Liver (tissue), 9 donors: ENCODE measurements around the gene ZDHHC21. TPM values are rescaled to one million over a fixed set of nuclear protein-coding genes. Genes with fewer than 3 reads are reported as not detected.

Experiments
- DNase-seq: peaks from one replicate; pipeline ENCODE4 v3.0.0-alpha.2; 2017; ENCODE audit warnings: low spot score
- H3K27ac ChIP-seq, 2 donors: one replicate each; pipeline ENCODE4 v1.7.0; 2013; ENCODE audit warnings: inconsistent platforms in 2 of 2, low read length in 2 of 2, control low read depth in 1 of 2, low read depth in 1 of 2, mild to moderate bottlenecking in 1 of 2
- H3K27me3 ChIP-seq, 4 donors: one replicate each; pipeline versions ENCODE4 v1.6.1 to v1.7.0; 2013; ENCODE audit warnings: low read length in 3 of 4, inconsistent platforms in 1 of 4, mild to moderate bottlenecking in 1 of 4, moderate library complexity in 1 of 4; ENCODE audit not compliant: control insufficient read depth in 4 of 4, insufficient read depth in 4 of 4
- H3K36me3 ChIP-seq, 4 donors: one replicate each; pipeline versions ENCODE4 v1.6.1 to v1.7.0; 2013; ENCODE audit warnings: low read length in 3 of 4, mild to moderate bottlenecking in 3 of 4, low read depth in 1 of 4, moderate library complexity in 1 of 4; ENCODE audit not compliant: control insufficient read depth in 4 of 4, insufficient read depth in 3 of 4
- H3K4me1 ChIP-seq, 4 donors: one replicate each; pipeline versions ENCODE4 v1.6.1 to v1.7.0; 2013; ENCODE audit warnings: low read length in 3 of 4, mild to moderate bottlenecking in 3 of 4, moderate library complexity in 1 of 4; ENCODE audit not compliant: control insufficient read depth in 4 of 4, insufficient read depth in 4 of 4
- H3K4me3 ChIP-seq, 3 donors: one replicate each; pipeline versions ENCODE4 v1.6.1 to v1.7.0; 2013; ENCODE audit warnings: low read length in 3 of 3, control low read depth in 1 of 3, low read depth in 1 of 3, mild to moderate bottlenecking in 1 of 3
- H3K9ac ChIP-seq, 2 donors: one replicate each; pipeline ENCODE4 v1.7.0; 2013; ENCODE audit warnings: low read length in 2 of 2, mild to moderate bottlenecking in 2 of 2, moderate library complexity in 2 of 2, control low read depth in 1 of 2, low read depth in 1 of 2
- H3K9me3 ChIP-seq, 4 donors: one replicate each; pipeline versions ENCODE4 v1.6.1 to v1.7.0; 2013; ENCODE audit warnings: low read length in 3 of 4; ENCODE audit not compliant: control insufficient read depth in 4 of 4
- ATF3 ChIP-seq: IDR thresholded peaks from 2 replicates; pipeline ENCODE4 v1.6.1; 2016; ENCODE audit warnings: antibody characterized with exemption
- CTCF ChIP-seq: fragments of 150-350 bp; IDR thresholded peaks from 2 replicates; pipeline ENCODE4 v1.5.1; 2017; ENCODE audit warnings: improper control_type of control experiment, low read depth, low read length; ENCODE audit not compliant: missing input control
- EGR1 ChIP-seq, 2 donors: IDR thresholded peaks; 2 replicates each; pipeline ENCODE4 v1.6.1; 2016 to 2018; ENCODE audit warnings: antibody characterized with exemption in 2 of 2, low read depth in 2 of 2
- FOXA2 ChIP-seq: IDR thresholded peaks from 2 replicates; pipeline ENCODE4 v1.6.1; 2016; ENCODE audit warnings: antibody characterized with exemption
- GABPA ChIP-seq, 2 donors: IDR thresholded peaks in 1 of 2; conservative IDR thresholded peaks in 1 of 2; 2 replicates each; pipeline ENCODE4 v1.6.1; 2016; ENCODE audit warnings: antibody characterized with exemption in 2 of 2, mild to moderate bottlenecking in 1 of 2, moderate library complexity in 1 of 2
- HNF4A ChIP-seq, 2 donors: conservative IDR thresholded peaks; 2 replicates each; pipeline ENCODE4 v1.6.1; 2016; ENCODE audit warnings: antibody characterized with exemption in 2 of 2, mild to moderate bottlenecking in 2 of 2
- HNF4G ChIP-seq: IDR thresholded peaks from 2 replicates; pipeline ENCODE4 v1.6.1; 2016; ENCODE audit warnings: antibody characterized with exemption
- JUND ChIP-seq, 2 donors: IDR thresholded peaks; 2 replicates each; pipeline ENCODE4 v1.6.1; 2016; ENCODE audit warnings: antibody characterized with exemption in 2 of 2
- RAD21 ChIP-seq, 2 donors: IDR thresholded peaks; 2 replicates each; pipeline ENCODE4 v1.6.1; 2016; ENCODE audit warnings: antibody characterized with exemption in 2 of 2, mild to moderate bottlenecking in 2 of 2
- RXRA ChIP-seq, 2 donors: IDR thresholded peaks; 2 replicates each; pipeline ENCODE4 v1.6.1; 2017 to 2018; ENCODE audit warnings: antibody characterized with exemption in 2 of 2, mild to moderate bottlenecking in 1 of 2
- SP1 ChIP-seq: IDR thresholded peaks from 2 replicates; pipeline ENCODE4 v1.6.1; 2018; ENCODE audit warnings: antibody characterized with exemption, mild to moderate bottlenecking
- TAF1 ChIP-seq: conservative IDR thresholded peaks from 2 replicates; pipeline ENCODE4 v1.6.1; 2016; ENCODE audit warnings: antibody characterized with exemption, mild to moderate bottlenecking
- YY1 ChIP-seq: IDR thresholded peaks from 2 replicates; pipeline ENCODE4 v1.6.1; 2016; ENCODE audit warnings: antibody characterized with exemption, mild to moderate bottlenecking
- ZBTB33 ChIP-seq: IDR thresholded peaks from 2 replicates; pipeline ENCODE4 v1.6.1; 2016; ENCODE audit warnings: antibody characterized with exemption
- WGBS: extraction: QIAGEN DNeasy Blood & Tissue Kit; methylation state at CpG from one replicate; pipeline ENCODE4 v1.1.7; 2013; 5-methylcytosine and 5-hydroxymethylcytosine counted together
- polyA plus RNA-seq, 2 donors: library from polyadenylated mRNA; stranded (reverse) in 1 of 2; unstranded in 1 of 2; fragments of 200-250 nt in 1 of 2; fragments of >200 nt in 1 of 2; fragmentation: Nextera tagmentation in 1 of 2; extraction: Ambion mirVana in 1 of 2; gene quantifications; one replicate each; pipeline versions ENCODE4 v1.2.1 to v1.2.3, GENCODE V29; 2013 to 2015
- total RNA-seq, 2 donors: library from RNA; depleted of rRNA; stranded (reverse); fragments of >200 nt; gene quantifications; one replicate each; pipeline ENCODE4 v1.2.3, GENCODE V29; 2014
- TF ChIP-seq, protein P1 (sequence below): IDR thresholded peaks from 2 replicates; pipeline ENCODE4 v1.6.1; 2016; ENCODE audit warnings: antibody characterized with exemption, mild to moderate bottlenecking
- donor health status: healthy.
- donor health status: healthy.
- donor health status: healthy.
- donor health status: healthy.
- donor health status: healthy.

ZDHHC21 gene
- total and polyA plus RNA-seq, 4 donors, result 1.3 to 6.0 (median 2.7) TPM

DNA sequence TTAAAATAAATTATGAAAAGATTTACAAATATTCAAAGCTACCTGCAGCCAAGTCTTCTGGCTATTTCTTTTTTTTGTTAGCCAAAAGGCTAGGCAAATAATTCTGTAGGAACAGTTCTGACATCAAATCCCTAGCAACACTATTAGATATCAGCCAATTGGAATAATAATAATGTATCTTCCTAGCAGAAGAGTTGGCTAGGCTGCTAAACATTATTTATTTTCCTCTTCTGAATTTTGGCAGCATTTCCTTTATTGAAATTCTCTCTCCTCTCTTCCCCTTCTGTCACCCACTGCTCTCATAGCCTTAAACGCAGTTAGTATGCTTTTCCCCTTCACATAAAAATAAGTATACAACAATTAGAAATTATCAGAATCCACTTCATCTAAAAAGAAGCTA, 42.6 kb downstream of the ZDHHC21 start:
- Histone ChIP-seq H3K27ac (no peak overlapping the region), H3K9me3 (peaks cover 0 to 10% (median 3%) of the 10 kb centered on the region in 4 donors), H3K36me3 (peaks cover 0 to 5% (median 0%) of the 10 kb centered on the region in 4 donors), H3K4me3 (no peak overlapping the region), H3K9ac (no peak overlapping the region), H3K4me1 (no peaks in the 10 kb centered on the region), H3K27me3 (no peaks in the 10 kb centered on the region)
- 87% methylated on average over 1 of the region's 1 CpG for WGBS
- no peak for TF ChIP-seq TAF1
- TF ChIP-seq HNF4G, result no peak
- TF ChIP-seq ATF3, result no peak
- TF ChIP-seq CTCF, result no peak
- TF ChIP-seq YY1, result no peak
- TF ChIP-seq EGR1 (IDR thresholded peaks at IDR 0.05; ENCODE audit: low read depth in 2 of 2), result no peak
- TF ChIP-seq FOXA2, result no peak
- TF ChIP-seq, protein P1, sequence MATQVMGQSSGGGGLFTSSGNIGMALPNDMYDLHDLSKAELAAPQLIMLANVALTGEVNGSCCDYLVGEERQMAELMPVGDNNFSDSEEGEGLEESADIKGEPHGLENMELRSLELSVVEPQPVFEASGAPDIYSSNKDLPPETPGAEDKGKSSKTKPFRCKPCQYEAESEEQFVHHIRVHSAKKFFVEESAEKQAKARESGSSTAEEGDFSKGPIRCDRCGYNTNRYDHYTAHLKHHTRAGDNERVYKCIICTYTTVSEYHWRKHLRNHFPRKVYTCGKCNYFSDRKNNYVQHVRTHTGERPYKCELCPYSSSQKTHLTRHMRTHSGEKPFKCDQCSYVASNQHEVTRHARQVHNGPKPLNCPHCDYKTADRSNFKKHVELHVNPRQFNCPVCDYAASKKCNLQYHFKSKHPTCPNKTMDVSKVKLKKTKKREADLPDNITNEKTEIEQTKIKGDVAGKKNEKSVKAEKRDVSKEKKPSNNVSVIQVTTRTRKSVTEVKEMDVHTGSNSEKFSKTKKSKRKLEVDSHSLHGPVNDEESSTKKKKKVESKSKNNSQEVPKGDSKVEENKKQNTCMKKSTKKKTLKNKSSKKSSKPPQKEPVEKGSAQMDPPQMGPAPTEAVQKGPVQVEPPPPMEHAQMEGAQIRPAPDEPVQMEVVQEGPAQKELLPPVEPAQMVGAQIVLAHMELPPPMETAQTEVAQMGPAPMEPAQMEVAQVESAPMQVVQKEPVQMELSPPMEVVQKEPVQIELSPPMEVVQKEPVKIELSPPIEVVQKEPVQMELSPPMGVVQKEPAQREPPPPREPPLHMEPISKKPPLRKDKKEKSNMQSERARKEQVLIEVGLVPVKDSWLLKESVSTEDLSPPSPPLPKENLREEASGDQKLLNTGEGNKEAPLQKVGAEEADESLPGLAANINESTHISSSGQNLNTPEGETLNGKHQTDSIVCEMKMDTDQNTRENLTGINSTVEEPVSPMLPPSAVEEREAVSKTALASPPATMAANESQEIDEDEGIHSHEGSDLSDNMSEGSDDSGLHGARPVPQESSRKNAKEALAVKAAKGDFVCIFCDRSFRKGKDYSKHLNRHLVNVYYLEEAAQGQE, result no peak
- DNase-seq, result no peak

DNA sequence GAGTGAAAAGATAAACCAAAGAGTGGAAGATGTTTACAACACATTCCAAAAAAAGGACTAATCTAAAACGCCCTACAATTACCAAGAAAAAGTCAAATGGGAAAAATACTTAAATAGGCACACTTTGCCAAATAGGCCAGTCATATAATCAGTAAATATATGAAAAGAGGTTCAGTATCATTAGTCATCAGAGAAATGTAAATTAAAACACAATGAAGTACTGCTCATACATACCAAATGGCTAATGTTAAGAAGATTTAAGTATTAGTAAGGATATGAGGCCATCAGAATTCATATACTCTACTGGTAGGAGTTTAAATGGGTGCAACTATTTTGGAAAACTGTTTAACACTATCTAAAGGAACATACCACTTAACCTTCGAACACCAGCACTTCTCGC, 47.6 kb downstream of the ZDHHC21 start:
- H3K9me3 ChIP-seq, result no peaks in the 10 kb centered on the region
- no peak overlapping the region for H3K27ac ChIP-seq
- whole genome bisulfite sequencing, result 92% methylated on average over 3 of the region's 3 CpGs
- H3K4me3 ChIP-seq, result no peak overlapping the region
- H3K9ac ChIP-seq, result no peak overlapping the region
- H3K4me1 ChIP-seq, result no peaks in the 10 kb centered on the region
- no peaks in the 10 kb centered on the region for H3K27me3 ChIP-seq
- TF ChIP-seq CTCF, result no peak
- TF ChIP-seq, protein P1, result no peak
- TF ChIP-seq FOXA2, result no peak
- TF ChIP-seq YY1, result no peak
- TF ChIP-seq GABPA (IDR thresholded peaks at IDR 0.05 in 1 of 2, conservative IDR thresholded peaks at IDR 0.05 in 1 of 2), result no peak
- TF ChIP-seq SP1, result no peak
- TF ChIP-seq HNF4G, result no peak
- no peak for TF ChIP-seq RAD21 (IDR thresholded peaks at IDR 0.05)
- no peak for TF ChIP-seq ZBTB33
- no peak for TF ChIP-seq HNF4A (conservative IDR thresholded peaks at IDR 0.05)
- TF ChIP-seq EGR1 (IDR thresholded peaks at IDR 0.05; ENCODE audit: low read depth in 2 of 2), result no peak
- no peak for TF ChIP-seq RXRA (IDR thresholded peaks at IDR 0.05)
- no peak for TF ChIP-seq TAF1
- TF ChIP-seq JUND (IDR thresholded peaks at IDR 0.05), result no peak
- no peak for DNase-seq
- no peaks in the 10 kb centered on the region for H3K36me3 ChIP-seq
